Neural progenitor cell (in vitro differentiated cells): ENCODE results near the gene UEVLD.

Experiments
- CTCF ChIP-seq: fragments of 200-600 bp; sonication (generic); IDR thresholded peaks from 2 replicates; pipeline ENCODE4 v1.5.1; 2017; ENCODE audit warnings: antibody characterized with exemption, mild to moderate bottlenecking
- EZH2 ChIP-seq: fragments of 200-600 bp; sonication (generic); IDR thresholded peaks from 2 replicates; pipeline ENCODE4 v1.6.1; 2017; ENCODE audit warnings: antibody characterized with exemption, mild to moderate bottlenecking, moderate library complexity

GRCh38 chr11:18575361-18575760, 13.2 kb downstream of the UEVLD start:
- no peak for TF ChIP-seq CTCF
- no peak for TF ChIP-seq EZH2
